Kidney (tissue), 14 donors: ENCODE measurements around the gene CLDN24. TPM values are rescaled to one million over a fixed set of nuclear protein-coding genes. Genes with fewer than 3 reads are reported as not detected.

Experiments used
- DNase-seq, 5 donors: peaks; one replicate each; pipeline ENCODE4 v3.0.0-alpha.2; 2013 to 2020
- FAIRE-seq: peaks from 2 replicates; lab custom pipeline; 2012; peaks lifted over from hg19 to GRCh38; lab: Jason Lieb, UNC
- H3K27ac ChIP-seq, 2 donors: one replicate each; pipeline ENCODE4 v1.7.0; 2013; ENCODE audit warnings: low read depth in 2 of 2, low read length in 2 of 2, inconsistent platforms in 1 of 2
- H3K27me3 ChIP-seq: one replicate; pipeline ENCODE4 v1.7.1; 2013; ENCODE audit warnings: low read length, inconsistent platforms; ENCODE audit not compliant: control insufficient read depth, insufficient read depth
- H3K36me3 ChIP-seq, 3 donors: one replicate each; pipeline versions ENCODE4 v1.7.0 to v1.7.1; 2013; ENCODE audit warnings: low read length in 3 of 3, control low read depth in 1 of 3, inconsistent platforms in 1 of 3; ENCODE audit not compliant: insufficient read depth in 3 of 3, control insufficient read depth in 2 of 3
- H3K4me1 ChIP-seq, 3 donors: one replicate each; pipeline versions ENCODE4 v1.7.0 to v1.7.1; 2013; ENCODE audit warnings: low read length in 3 of 3, inconsistent platforms in 1 of 3, low read depth in 1 of 3; ENCODE audit not compliant: control insufficient read depth in 2 of 3, insufficient read depth in 2 of 3
- H3K4me3 ChIP-seq, 3 donors: one replicate each; pipeline versions ENCODE4 v1.7.0 to v1.8.1; 2013; ENCODE audit warnings: low read length in 3 of 3, control low read depth in 1 of 3, inconsistent platforms in 1 of 3
- H3K9ac ChIP-seq, 3 donors: one replicate each; pipeline versions ENCODE4 v1.7.0 to v1.7.1; 2013; ENCODE audit warnings: low read length in 3 of 3, control low read depth in 1 of 3, inconsistent platforms in 1 of 3
- H3K9me3 ChIP-seq, 3 donors: one replicate each; pipeline versions ENCODE4 v1.7.0 to v1.7.1; 2013; ENCODE audit warnings: low read length in 3 of 3, control low read depth in 1 of 3, inconsistent platforms in 1 of 3; ENCODE audit not compliant: control insufficient read depth in 2 of 3, insufficient read depth in 1 of 3
- intact Hi-C: fragments of 100-400 bp; cut with DNase I; formaldehyde crosslinking; loops from one replicate; pipeline ENCODE4 v1.11.1; 2022
- polyA plus RNA-seq: library from polyadenylated mRNA; stranded (reverse); fragments of 350-450 nt; fragmentation: Illumina TruSeq; extraction: RNeasy Lipid Tissue Mini Kit (QIAGEN cat#74804); gene quantifications from one replicate; pipeline ENCODE4 v1.2.3, GENCODE V29; 2014; ENCODE audit warnings: low read depth, low replicate concordance; ENCODE audit not compliant: insufficient read depth
- total RNA-seq: library from RNA; stranded (reverse); fragmentation: NEBNext Ultra II Directional; extraction: Animal tissue kit (Norgen Biotek cat#: 25700); gene quantifications from one replicate; pipeline ENCODE4 v1.2.1, GENCODE V29; 2021
- TF ChIP-seq, protein P1 (sequence below): IDR thresholded peaks from 3 replicates; pipeline ENCODE4 v1.5.1; 2012; ENCODE audit warnings: mild to moderate bottlenecking, moderate library complexity, borderline replicate concordance; ENCODE audit not compliant: insufficient read depth; ENCODE audit errors: extremely low read depth
- donor health status: control.
- donor health status: control.
- donor health status: control.
- donor health status: control.
- donor health status: control.
- donor health status: DM: yes; HTN: yes; CAD: no.
- donor health status: Normal renal cell carcinoma (clear cell type).

Gene CLDN24
- total and polyA plus RNA-seq, 2 donors from 2014 or later, result not detected

DNA sequence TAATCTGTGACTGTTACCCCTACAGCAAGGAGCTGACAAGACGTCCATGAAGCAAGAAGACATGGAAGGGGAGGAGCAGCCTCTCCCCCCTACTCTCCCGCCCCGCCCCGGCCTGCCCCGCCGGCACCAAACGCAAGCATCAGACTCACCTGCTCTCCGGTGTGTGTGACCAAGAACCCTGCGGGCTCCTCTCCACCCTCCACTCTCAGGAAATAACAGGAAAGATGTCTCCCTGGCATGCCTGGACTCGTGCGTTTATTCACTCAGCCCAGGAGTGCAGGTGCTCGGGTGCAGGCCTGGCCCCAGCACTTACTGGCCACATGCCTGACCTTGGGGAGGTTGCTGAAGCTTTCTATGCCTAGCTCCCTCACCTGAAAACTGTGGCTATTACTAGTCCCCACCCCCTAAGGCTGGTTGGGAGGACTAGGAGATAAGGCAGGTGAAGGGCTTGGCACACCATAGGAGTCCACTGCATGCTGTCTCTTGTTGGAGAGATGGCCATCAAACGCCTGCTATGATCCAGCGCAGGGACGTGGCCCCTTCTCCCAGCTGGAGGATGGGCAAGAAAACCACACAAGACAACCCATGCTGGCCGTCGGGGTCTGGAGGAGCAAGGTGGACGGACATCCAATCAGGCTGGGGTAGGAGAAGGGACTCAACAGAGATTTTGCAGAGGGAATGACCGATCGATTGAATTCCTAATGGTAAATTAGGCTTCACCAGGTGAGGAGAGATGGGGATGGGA lies 34.9 kb upstream of the CLDN24 start:
- DNase-seq (no peak), FAIRE-seq (no peak)
- TF ChIP-seq, protein P1, sequence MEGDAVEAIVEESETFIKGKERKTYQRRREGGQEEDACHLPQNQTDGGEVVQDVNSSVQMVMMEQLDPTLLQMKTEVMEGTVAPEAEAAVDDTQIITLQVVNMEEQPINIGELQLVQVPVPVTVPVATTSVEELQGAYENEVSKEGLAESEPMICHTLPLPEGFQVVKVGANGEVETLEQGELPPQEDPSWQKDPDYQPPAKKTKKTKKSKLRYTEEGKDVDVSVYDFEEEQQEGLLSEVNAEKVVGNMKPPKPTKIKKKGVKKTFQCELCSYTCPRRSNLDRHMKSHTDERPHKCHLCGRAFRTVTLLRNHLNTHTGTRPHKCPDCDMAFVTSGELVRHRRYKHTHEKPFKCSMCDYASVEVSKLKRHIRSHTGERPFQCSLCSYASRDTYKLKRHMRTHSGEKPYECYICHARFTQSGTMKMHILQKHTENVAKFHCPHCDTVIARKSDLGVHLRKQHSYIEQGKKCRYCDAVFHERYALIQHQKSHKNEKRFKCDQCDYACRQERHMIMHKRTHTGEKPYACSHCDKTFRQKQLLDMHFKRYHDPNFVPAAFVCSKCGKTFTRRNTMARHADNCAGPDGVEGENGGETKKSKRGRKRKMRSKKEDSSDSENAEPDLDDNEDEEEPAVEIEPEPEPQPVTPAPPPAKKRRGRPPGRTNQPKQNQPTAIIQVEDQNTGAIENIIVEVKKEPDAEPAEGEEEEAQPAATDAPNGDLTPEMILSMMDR, result no peak
- Histone ChIP-seq H3K36me3 (no peaks in the 10 kb centered on the region), H3K27me3 (no peaks in the 10 kb centered on the region), H3K9me3 (no peaks in the 10 kb centered on the region), H3K4me3 (no peak overlapping the region), H3K9ac (no peak overlapping the region), H3K27ac (no peak overlapping the region), H3K4me1 (no peaks in the 10 kb centered on the region)
- intact Hi-C loops, result no loop called here

DNA sequence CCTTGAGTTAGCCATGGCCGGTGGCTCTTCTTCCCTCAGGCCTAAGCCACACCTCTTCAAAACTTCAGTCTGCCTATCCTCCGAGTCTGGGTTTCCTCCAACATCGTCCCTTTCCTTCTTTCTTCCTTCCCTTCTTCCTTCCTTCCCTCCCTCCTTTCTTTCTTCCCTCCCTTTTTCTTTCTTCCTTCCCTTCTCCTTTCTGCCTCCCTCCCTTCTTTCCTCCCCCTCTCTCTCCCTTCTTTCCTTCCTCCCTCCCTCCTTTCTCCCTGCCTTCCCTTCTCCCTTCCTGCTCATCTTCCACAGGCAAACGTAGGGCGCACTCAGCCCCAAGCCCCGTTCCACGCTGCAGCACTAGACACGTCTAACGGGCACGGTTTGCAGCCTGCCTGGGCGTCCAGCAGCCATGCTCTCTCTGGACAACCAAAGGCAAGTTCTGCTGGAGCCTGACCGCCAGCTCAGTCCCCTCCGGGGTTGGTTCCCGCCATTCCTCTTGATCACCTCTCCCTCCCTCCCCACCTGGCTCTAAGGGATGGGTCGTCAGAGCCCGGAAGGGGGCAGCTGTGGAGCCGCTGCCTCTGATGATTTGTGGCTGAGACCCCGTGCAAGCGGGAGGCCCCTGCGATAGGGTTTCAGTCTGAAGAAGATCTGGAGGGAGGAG lies 34.1 kb upstream of the CLDN24 start:
- TF ChIP-seq, protein P1, result no peak
- Histone ChIP-seq H3K4me3 (no peak overlapping the region), H3K9me3 (no peaks in the 10 kb centered on the region), H3K27ac (no peak overlapping the region), H3K4me1 (no peaks in the 10 kb centered on the region), H3K9ac (no peak overlapping the region), H3K27me3 (no peaks in the 10 kb centered on the region), H3K36me3 (no peaks in the 10 kb centered on the region)
- intact Hi-C loops, result no loop called here
- DNase-seq (peak in 3 of 5 donors; percentile 50 to 70 (median 70)), FAIRE-seq (no peak)

DNA sequence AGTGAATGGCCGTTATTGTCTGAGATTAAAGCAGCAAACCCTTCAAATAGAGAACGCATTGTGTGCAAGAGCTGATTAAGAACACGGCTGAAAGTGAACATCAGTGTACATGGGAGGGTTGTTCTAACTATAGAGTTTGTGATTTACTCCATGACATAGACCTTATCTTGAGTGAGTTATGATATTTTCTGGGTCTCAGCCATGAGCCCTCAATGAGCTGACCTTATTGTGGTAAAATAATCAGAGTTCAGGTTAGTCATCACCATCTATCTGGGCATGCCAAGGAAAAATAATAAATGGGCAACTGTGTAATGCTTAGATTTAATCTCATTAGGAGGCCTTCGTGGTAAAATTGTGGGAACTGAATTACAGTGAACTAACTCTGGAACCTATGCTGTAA lies 33.2 kb upstream of the CLDN24 start:
- TF ChIP-seq, protein P1, result no peak
- DNase-seq, result peak in 2 of 5 donors; percentile 2 to 14
- Histone ChIP-seq H3K27ac (no peak overlapping the region), H3K4me1 (no peaks in the 10 kb centered on the region), H3K9me3 (no peaks in the 10 kb centered on the region), H3K36me3 (no peaks in the 10 kb centered on the region), H3K4me3 (no peak overlapping the region), H3K9ac (no peak overlapping the region), H3K27me3 (no peaks in the 10 kb centered on the region)
- FAIRE-seq, result no peak
- intact Hi-C loops, result no loop called here
